HFF-Myc (cell line): Measurements from ENCODE around the gene KY.
"Not testable (repeated sequence)": the region's sequence is repeated elsewhere in the genome, so short reads cannot be mapped to it uniquely, and the experiment has no call there.

Source experiments
- DNase-seq: peaks from one replicate; pipeline ENCODE4 v3.0.0-alpha.2; 2011; ENCODE audit warnings: low read depth; ENCODE audit errors: extremely low read depth
- H3K4me3 ChIP-seq: replicated peaks from 2 replicates; pipeline ENCODE4 v1.5.1; 2011; ENCODE audit warnings: low read depth, mild to moderate bottlenecking, control low read depth, low read length
- CTCF ChIP-seq: IDR thresholded peaks from 2 replicates; pipeline ENCODE4 v1.5.1; 2012; ENCODE audit warnings: mild to moderate bottlenecking, low read depth, low read length, control low read depth; ENCODE audit errors: missing control alignments

KY gene

GRCh38 chr3:134598763-134599545 lies 51.9 kb downstream of the KY start:
- no peak overlapping the region for H3K4me3 ChIP-seq
- no peak for TF ChIP-seq CTCF

GRCh38 chr3:134597390-134597970 lies 53.3 kb downstream of the KY start:
- H3K4me3 ChIP-seq = no peak overlapping the region
- TF ChIP-seq CTCF = no peak
- DNase-seq = no peak

More at GRCh38 chr3:134598763-134599545, 51.9 kb downstream of the KY start:
- DNase-seq = no peak

GRCh38 chr3:134594986-134595385 lies 55.8 kb downstream of the KY start:
- not testable (repeated sequence) for H3K4me3 ChIP-seq, DNase-seq

GRCh38 chr3:134594331-134594741 lies 56.5 kb downstream of the KY start:
- no peak overlapping the region for H3K4me3 ChIP-seq
- DNase-seq = no peak
- no peak for TF ChIP-seq CTCF

- no peak overlapping the region for H3K4me3 ChIP-seq
- TF ChIP-seq CTCF = no peak
- no peak for DNase-seq
Observed at GRCh38 chr3:134592806-134593205, 58.0 kb downstream of the KY start.

- no peak for DNase-seq
- no peak for TF ChIP-seq CTCF
- no peak overlapping the region for H3K4me3 ChIP-seq
Observed at GRCh38 chr3:134590766-134591165, 60.1 kb downstream of the KY start.

GRCh38 chr3:134579141-134579665 lies 71.6 kb downstream of the KY start:
- DNase-seq = no peak
- no peak overlapping the region for H3K4me3 ChIP-seq
- no peak for TF ChIP-seq CTCF
